8988T (cell line): ENCODE results near the gene PTER.

Experiments used
- DNase-seq: peaks from one replicate; pipeline ENCODE4 v3.0.0; 2011

PTER gene

DNA sequence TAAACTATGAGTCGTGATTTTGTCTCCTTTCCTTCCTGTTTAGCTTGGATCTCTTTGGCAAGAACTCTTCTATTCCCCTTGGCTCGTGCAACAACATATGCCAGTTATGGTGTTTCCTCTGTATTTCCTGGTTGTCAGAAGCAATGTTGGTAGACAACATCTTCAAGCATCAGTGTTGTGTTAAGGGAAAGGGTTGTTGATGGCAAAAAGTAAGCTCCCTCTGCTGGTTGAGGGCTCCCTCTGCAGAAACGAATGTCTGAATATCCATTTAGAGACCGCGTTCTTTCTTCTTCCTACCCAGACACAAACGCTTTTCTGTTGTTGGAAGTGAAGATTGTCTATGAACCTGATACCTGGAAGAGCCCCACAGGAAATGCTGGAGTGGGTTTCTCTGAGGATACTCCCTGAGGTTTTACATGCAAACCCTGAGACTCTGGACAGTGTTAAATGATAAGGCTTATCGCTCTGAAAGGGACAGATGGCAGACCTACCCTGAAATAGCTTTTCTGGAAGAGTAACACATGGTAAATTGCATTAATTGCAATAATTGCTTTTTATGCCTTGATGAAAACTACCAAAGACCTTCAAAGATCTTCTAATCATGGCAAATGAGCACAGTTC, 108.4 kb downstream of the PTER start:
- DNase-seq: peak; percentile 40

DNA sequence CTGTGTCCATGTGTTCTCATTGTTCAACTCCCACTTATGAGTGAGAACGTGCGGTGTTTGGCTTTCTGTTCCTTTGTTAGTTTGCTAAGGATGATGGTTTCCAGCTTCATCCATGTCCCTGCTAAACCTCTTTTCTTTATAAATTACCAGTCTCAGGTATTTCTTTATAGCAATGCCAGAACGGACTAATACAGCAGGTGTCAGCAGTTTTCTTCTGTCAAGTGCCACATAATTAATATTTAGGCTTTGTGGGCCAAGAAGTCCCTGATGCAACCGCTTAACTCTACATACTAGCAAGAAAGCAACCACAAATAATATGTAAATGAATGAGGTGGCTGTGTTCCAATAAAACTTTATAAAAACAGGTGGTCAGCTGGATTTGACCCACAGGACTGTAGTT, 111.2 kb downstream of the PTER start:
- DNase-seq: no peak

DNA sequence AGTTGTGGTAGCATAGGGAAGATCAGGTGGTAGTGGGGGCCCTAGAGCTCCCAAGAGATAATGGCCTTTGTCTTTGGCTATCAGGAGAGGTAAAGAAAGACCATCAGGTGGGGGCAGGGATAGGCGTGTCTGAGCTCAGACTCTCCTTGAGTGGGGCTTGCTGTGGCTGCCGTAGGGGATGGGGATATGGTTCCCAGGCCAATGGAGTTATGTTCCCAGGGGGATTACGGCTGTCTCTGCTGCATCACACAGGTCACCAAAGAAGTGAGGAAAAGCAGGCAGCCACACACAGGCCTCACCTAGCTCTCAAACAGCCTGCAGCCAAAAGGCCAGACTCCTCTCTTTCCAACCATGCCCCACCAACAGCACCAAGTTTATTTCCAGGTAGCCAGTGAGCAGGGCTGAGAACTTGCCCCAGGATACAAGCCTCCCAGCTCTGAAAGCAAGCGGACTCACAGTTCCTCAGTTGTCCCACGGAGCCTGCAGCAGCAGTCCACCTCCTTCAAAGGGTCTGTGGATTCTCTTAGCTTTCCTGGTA, 122.5 kb downstream of the PTER start:
- no peak for DNase-seq

DNA sequence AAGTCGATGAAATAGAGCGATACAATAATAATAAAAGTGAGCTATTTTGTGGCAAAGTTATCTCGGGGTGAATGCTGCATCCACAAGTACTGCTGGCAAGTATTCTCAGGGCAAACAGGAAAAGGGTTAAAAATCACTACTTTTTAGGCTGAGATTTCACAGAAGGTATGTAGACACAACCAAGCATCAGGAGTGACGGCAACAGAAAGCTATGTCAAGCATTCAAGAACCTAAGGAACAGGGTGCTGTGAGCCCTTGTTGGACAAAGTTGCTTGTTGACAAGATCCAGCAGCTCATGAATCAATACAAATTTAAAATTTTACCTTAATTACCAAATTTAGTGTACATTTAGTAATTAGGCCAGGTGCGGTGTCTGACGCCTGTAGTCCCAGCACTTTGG, 126.1 kb downstream of the PTER start:
- DNase-seq: no peak
